Fibroblast of lung (primary cell): ENCODE data around the gene FRS2. TPM values are rescaled to one million over a fixed set of nuclear protein-coding genes. Genes with fewer than 3 reads are reported as not detected.
A peak's percentile ranks its signal among the peaks of the same experiment; 100 is the strongest.

Experiments used
- DNase-seq, 2 donors: peaks; one replicate each; pipeline versions ENCODE4 v3.0.0 to v3.0.0-alpha.2; 2010; ENCODE audit warnings: low read depth in 2 of 2
- H2AFZ ChIP-seq: 2 replicates; pipeline ENCODE4 v1.5.1; 2012; ENCODE audit warnings: low read length, control low read depth, inconsistent platforms
- H3K27ac ChIP-seq: 2 replicates; pipeline ENCODE4 v1.5.1; 2011; ENCODE audit warnings: low read length, control low read depth; ENCODE audit not compliant: insufficient read depth
- H3K27me3 ChIP-seq: 2 replicates; pipeline ENCODE4 v1.5.1; 2011; ENCODE audit warnings: mild to moderate bottlenecking, low read length; ENCODE audit not compliant: control insufficient read depth, insufficient read depth
- H3K36me3 ChIP-seq: 2 replicates; pipeline ENCODE4 v1.5.1; 2011; ENCODE audit warnings: low read length; ENCODE audit not compliant: control insufficient read depth, insufficient read depth
- H3K4me1 ChIP-seq: 2 replicates; pipeline ENCODE4 v1.5.1; 2011; ENCODE audit warnings: low read length; ENCODE audit not compliant: control insufficient read depth, insufficient read depth; ENCODE audit errors: extremely low read depth
- H3K4me2 ChIP-seq: 2 replicates; pipeline ENCODE4 v1.5.1; 2011; ENCODE audit warnings: low read length, control low read depth; ENCODE audit not compliant: insufficient read depth; ENCODE audit errors: extremely low read depth
- H3K4me3 ChIP-seq, 4 experiments: fragments of 200-600 bp in 1 of 4; sonication (generic) in 1 of 4; replicated peaks in 1 of 4; 2 replicates each; pipeline ENCODE4 v1.5.1; 2011 to 2016; ENCODE audit warnings: low read length in 4 of 4, low read depth in 3 of 4, mild to moderate bottlenecking in 3 of 4, control low read depth in 2 of 4, inconsistent platforms in 1 of 4, mixed read lengths in 1 of 4; ENCODE audit not compliant: insufficient read depth in 1 of 4; ENCODE audit errors: control extremely low read depth in 1 of 4
- H3K79me2 ChIP-seq: 2 replicates; pipeline ENCODE4 v1.5.1; 2012; ENCODE audit warnings: mild to moderate bottlenecking, low read length, inconsistent platforms; ENCODE audit not compliant: control insufficient read depth, insufficient read depth
- H3K9ac ChIP-seq: 2 replicates; pipeline ENCODE4 v1.5.1; 2011; ENCODE audit warnings: mild to moderate bottlenecking, low read length, control low read depth; ENCODE audit not compliant: insufficient read depth
- H3K9me3 ChIP-seq: 2 replicates; pipeline ENCODE4 v1.5.1; 2012; ENCODE audit warnings: low read depth, low read length; ENCODE audit not compliant: control insufficient read depth, insufficient read depth
- H4K20me1 ChIP-seq: 2 replicates; pipeline ENCODE4 v1.5.1; 2011; ENCODE audit warnings: low read length; ENCODE audit not compliant: control insufficient read depth, insufficient read depth; ENCODE audit errors: extremely low read depth
- CTCF ChIP-seq, 2 donors: IDR thresholded peaks in 1 of 2; conservative IDR thresholded peaks in 1 of 2; 1 replicate in 1 of 2; 2 replicates in 1 of 2; pipeline ENCODE4 v1.5.1; 2011 to 2012; ENCODE audit warnings: low read length in 2 of 2, control low read depth in 1 of 2, inconsistent platforms in 1 of 2, low read depth in 1 of 2, mild to moderate bottlenecking in 1 of 2
- EZH2 ChIP-seq: IDR thresholded peaks from 2 replicates; pipeline ENCODE4 v1.5.1; 2012; ENCODE audit warnings: low read length, control low read depth, mild to moderate bottlenecking; ENCODE audit errors: missing control alignments
- polyA plus RNA-seq, 2 donors: library from polyadenylated mRNA; depleted of rRNA in 1 of 2; stranded (reverse) in 1 of 2; unstranded in 1 of 2; fragments of >200 nt; gene quantifications; 2 replicates each; pipeline ENCODE4 v1.2.1, GENCODE V29; 2011 to 2012; ENCODE audit warnings: missing spikeins in 1 of 2
- total RNA-seq: library from RNA; depleted of rRNA; stranded (reverse); fragments of >200 nt; gene quantifications from 2 replicates; pipeline ENCODE4 v1.2.1, GENCODE V29; 2014

The FRS2 gene
- total and polyA plus RNA-seq, 2 donors (not counting 1 experiment from before 2014, with no cell fraction given): 37.1 to 45.9 TPM

- Histone ChIP-seq H3K27me3 (no peaks in the 10 kb centered on the region), H3K4me1 (no peaks in the 10 kb centered on the region), H3K4me3 (no peak overlapping the region), H2AFZ (no peak overlapping the region), H3K9me3 (no peaks in the 10 kb centered on the region), H4K20me1 (no peaks in the 10 kb centered on the region), H3K36me3 (no peaks in the 10 kb centered on the region), H3K4me2 (no peak overlapping the region), H3K79me2 (no peaks in the 10 kb centered on the region), H3K9ac (no peak overlapping the region), H3K27ac (no peak overlapping the region)
- TF ChIP-seq CTCF (conservative IDR thresholded peaks at IDR 0.05 in 1 of 2, IDR thresholded peaks at IDR 0.05 in 1 of 2; ENCODE audit: low read depth in 1 of 2, low read length in 2 of 2): no peak
- TF ChIP-seq EZH2: no peak
- no peak for DNase-seq
These were observed 29.3 kb upstream of the FRS2 start for GRCh38 chr12:69440886-69441285.

- TF ChIP-seq CTCF (conservative IDR thresholded peaks at IDR 0.05 in 1 of 2, IDR thresholded peaks at IDR 0.05 in 1 of 2; ENCODE audit: low read depth in 1 of 2, low read length in 2 of 2) (no peak), EZH2 (no peak)
- H3K4me1 ChIP-seq: no peaks in the 10 kb centered on the region
These were observed 27.3 kb upstream of the FRS2 start for GRCh38 chr12:69442894-69443293.

GRCh38 chr12:69443916-69444315 lies 26.3 kb upstream of the FRS2 start:
- Histone ChIP-seq H3K4me1 (no peaks in the 10 kb centered on the region), H3K79me2 (no peaks in the 10 kb centered on the region), H3K9ac (no peak overlapping the region), H3K27ac (no peak overlapping the region), H2AFZ (no peak overlapping the region), H4K20me1 (no peaks in the 10 kb centered on the region), H3K9me3 (no peaks in the 10 kb centered on the region), H3K36me3 (no peaks in the 10 kb centered on the region), H3K27me3 (no peaks in the 10 kb centered on the region), H3K4me3 (no peak overlapping the region), H3K4me2 (no peak overlapping the region)
- no peak for TF ChIP-seq EZH2
- no peak for TF ChIP-seq CTCF (conservative IDR thresholded peaks at IDR 0.05 in 1 of 2, IDR thresholded peaks at IDR 0.05 in 1 of 2; ENCODE audit: low read depth in 1 of 2, low read length in 2 of 2)
- DNase-seq: no peak

More at GRCh38 chr12:69442894-69443293, 27.3 kb upstream of the FRS2 start:
- Histone ChIP-seq H3K36me3 (no peaks in the 10 kb centered on the region), H3K9ac (no peak overlapping the region), H3K79me2 (no peaks in the 10 kb centered on the region), H3K27me3 (no peaks in the 10 kb centered on the region), H3K4me3 (no peak overlapping the region), H2AFZ (no peak overlapping the region), H3K4me2 (no peak overlapping the region), H3K27ac (no peak overlapping the region), H4K20me1 (no peaks in the 10 kb centered on the region), H3K9me3 (no peaks in the 10 kb centered on the region)
- peak; percentile 14 to 91 for DNase-seq
